Urinary bladder (tissue), 4 donors: Measurements from ENCODE around the gene CEACAM5. TPM values are rescaled to one million over a fixed set of nuclear protein-coding genes. Genes with fewer than 3 reads are reported as not detected.

Source experiments
- DNase-seq: peaks from one replicate; pipeline ENCODE4 v3.0.0-alpha.2; 2015; ENCODE audit errors: extremely low spot score
- H3K27ac ChIP-seq: one replicate; pipeline ENCODE4 v1.5.1; 2013; ENCODE audit warnings: low read depth, mild to moderate bottlenecking, moderate library complexity
- H3K36me3 ChIP-seq: one replicate; pipeline ENCODE4 v1.6.1; 2013; ENCODE audit warnings: mild to moderate bottlenecking, moderate library complexity; ENCODE audit not compliant: insufficient read depth
- H3K4me1 ChIP-seq: one replicate; pipeline ENCODE4 v1.6.1; 2013; ENCODE audit warnings: mild to moderate bottlenecking, moderate library complexity; ENCODE audit not compliant: insufficient read depth
- H3K4me3 ChIP-seq: one replicate; pipeline ENCODE4 v1.5.1; 2013; ENCODE audit warnings: low read depth, low read length
- WGBS: extraction: QIAGEN DNeasy Blood & Tissue Kit; methylation state at CpG from one replicate; pipeline ENCODE4 v1.1.7; 2013; 5-methylcytosine and 5-hydroxymethylcytosine counted together
- polyA plus RNA-seq: library from polyadenylated mRNA; stranded (reverse); fragments of 200-250 nt; gene quantifications from one replicate; pipeline ENCODE4 v1.2.3, GENCODE V29; 2013
- total RNA-seq: library from RNA; depleted of rRNA; stranded (reverse); fragments of >200 nt; gene quantifications from one replicate; pipeline ENCODE4 v1.2.3, GENCODE V29; 2014
- donor health status: healthy with polysubstance abuse.
- donor health status: healthy.

CEACAM5 gene
- total RNA-seq, result not detected
- polyA plus RNA-seq, result not detected

DNA sequence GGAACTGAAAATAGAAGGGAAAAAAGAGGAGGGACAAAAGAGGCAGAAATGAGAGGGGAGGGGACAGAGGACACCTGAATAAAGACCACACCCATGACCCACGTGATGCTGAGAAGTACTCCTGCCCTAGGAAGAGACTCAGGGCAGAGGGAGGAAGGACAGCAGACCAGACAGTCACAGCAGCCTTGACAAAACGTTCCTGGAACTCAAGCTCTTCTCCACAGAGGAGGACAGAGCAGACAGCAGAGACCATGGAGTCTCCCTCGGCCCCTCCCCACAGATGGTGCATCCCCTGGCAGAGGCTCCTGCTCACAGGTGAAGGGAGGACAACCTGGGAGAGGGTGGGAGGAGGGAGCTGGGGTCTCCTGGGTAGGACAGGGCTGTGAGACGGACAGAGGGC, at the start of gene CEACAM5:
Gene CEACAM5 (plus strand): TSS at position 146 of the 400 bp plus-strand sequence. CDS start 106 bp downstream, at position 252.
- H3K36me3 ChIP-seq, result no peaks in the 10 kb centered on the region
- H3K27ac ChIP-seq, result no peak within 1 kb of the TSS
- WGBS, result 41% methylated on average over 4 of the region's 4 CpGs
- H3K4me1 ChIP-seq, result no peaks in the 10 kb centered on the region
- no peak for DNase-seq
- no peak within 1 kb of the TSS for H3K4me3 ChIP-seq

DNA sequence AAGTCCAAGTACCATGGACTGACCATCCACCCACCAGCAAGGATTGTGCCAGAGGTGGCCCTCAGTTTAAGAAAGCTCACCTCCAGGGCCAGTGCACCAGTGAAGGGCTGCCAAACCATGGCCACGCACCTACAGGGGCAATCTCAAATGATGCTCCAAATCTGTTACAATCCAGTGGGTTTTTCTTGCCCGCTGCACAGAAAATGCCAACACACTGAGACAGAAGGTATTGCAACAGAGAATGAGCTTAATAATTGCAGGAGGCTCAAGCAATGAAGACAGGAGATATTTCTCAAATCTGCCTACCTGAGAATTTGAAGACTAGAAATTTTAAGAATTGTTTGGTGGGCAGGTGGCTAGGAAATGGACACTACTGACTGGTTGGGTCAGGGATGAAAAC, 42.4 kb upstream of the CEACAM5 start:
- no peak for DNase-seq
- WGBS, result 70% methylated on average over 2 of the region's 2 CpGs
- no peak overlapping the region for H3K27ac ChIP-seq
- H3K4me3 ChIP-seq, result no peak overlapping the region
- H3K36me3 ChIP-seq, result no peaks in the 10 kb centered on the region
- H3K4me1 ChIP-seq, result no peaks in the 10 kb centered on the region

DNA sequence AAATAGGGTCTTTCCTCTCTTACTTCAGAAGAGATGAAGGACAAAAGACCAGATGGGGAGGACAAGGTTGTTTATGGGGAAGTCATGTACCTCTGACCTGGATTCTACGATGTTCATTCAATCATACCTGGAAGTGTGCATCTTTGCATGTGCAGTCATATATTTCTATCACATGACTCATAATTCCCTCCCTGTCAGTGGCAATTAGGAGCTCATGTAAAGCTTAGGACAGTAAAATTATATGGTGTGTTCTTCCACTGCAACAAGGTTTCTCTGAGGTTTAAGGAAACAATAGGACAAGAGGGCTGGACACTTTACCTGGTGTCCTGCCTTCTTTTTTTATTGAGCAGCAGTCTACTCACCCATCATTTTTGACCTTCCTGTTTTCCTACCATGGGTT, 40.1 kb upstream of the CEACAM5 start:
- no peak for DNase-seq
- H3K4me1 ChIP-seq, result no peaks in the 10 kb centered on the region
- H3K27ac ChIP-seq, result no peak overlapping the region
- 76% methylated on average over 1 of the region's 1 CpG for WGBS
- no peaks in the 10 kb centered on the region for H3K36me3 ChIP-seq
- no peak overlapping the region for H3K4me3 ChIP-seq

DNA sequence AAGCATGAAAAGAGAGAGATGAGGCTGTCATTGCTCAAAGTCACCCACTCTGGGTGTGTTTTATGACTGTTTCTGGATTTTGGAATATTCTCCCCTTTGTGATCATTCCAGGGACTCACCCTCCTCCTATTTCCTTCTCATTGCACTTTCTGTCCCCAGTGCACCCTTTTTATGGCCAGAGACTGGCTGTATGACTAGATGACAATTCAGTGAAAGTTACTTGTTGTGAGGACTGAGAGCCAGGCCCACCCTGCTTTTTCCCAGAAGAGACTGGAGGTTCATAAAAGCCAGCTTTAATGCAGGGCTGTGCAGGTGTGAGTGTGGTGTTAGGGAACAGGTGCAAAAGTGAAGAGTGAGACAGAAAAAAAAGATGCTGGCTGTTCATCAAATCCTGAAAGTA, 37.7 kb upstream of the CEACAM5 start:
- DNase-seq, result no peak
- Histone ChIP-seq H3K27ac (no peak overlapping the region), H3K4me3 (no peak overlapping the region), H3K4me1 (no peaks in the 10 kb centered on the region), H3K36me3 (no peaks in the 10 kb centered on the region)

DNA sequence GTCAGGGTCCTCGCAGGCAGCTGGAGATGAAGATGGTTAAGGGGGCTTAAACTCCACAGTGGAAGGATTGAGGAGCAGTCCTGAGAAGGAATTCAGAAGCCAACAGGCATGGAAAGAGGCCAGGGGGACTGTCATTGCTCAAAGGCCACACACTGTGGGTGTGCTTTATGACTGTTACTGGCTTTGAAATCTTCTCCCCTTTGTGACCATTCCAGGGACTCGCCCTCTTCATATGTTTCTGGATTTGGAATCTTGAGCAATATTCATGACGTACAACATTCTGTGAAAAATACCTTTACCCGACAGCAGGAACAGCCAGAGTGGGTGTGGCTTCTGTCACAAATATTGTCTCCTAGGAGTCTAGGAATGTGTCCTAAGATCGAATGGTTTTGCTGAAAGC, 36.9 kb upstream of the CEACAM5 start:
- Histone ChIP-seq H3K27ac (no peak overlapping the region), H3K36me3 (no peaks in the 10 kb centered on the region), H3K4me3 (no peak overlapping the region), H3K4me1 (no peaks in the 10 kb centered on the region)
- no peak for DNase-seq
- WGBS, result 69% methylated on average over 5 of the region's 5 CpGs

DNA sequence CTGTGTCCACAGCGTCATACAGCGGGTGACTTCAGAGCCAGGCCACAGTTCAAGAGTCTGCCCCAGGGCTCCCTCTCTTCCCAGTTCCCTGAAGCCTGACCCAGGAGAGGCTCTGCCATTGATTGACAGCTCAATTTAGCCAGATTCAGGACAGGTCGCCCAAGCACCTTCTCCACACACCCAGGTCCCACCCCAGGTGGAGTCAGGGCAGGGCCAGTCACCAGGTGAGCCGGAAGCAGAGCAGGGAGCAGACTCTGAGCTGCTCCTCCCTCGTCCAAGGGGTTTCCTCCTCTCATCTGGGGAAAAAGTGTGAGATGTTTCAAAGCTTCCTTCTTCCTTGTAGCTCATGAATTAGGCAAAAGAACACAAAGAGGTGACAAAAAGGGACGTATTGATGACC, 26.0 kb upstream of the CEACAM5 start:
- H3K4me3 ChIP-seq, result no peak overlapping the region
- H3K36me3 ChIP-seq, result no peaks in the 10 kb centered on the region
- no peaks in the 10 kb centered on the region for H3K4me1 ChIP-seq
- no peak overlapping the region for H3K27ac ChIP-seq
- WGBS, result 48% methylated on average over 6 of the region's 6 CpGs
- no peak for DNase-seq

DNA sequence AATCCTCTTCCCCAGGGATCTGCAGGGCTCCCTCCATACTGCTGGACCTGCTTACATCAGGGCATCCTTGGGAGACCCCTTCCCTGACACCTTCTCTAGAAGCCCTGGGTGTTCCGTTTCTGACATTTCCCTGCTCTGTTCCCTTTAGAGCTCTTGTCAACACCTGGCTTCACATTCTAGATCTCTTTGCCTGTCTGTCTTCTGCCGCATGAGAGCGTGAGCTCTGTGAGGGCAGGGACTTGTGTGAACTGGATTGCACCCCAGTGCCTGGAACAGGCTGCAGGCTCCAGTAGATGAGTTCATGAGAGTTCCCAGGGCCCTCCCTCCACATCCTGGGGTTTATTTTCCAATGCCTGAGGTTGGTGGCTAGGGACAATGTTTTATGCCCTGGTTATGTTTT, 21.0 kb upstream of the CEACAM5 start:
- no peak for DNase-seq
- H3K4me3 ChIP-seq, result no peak overlapping the region
- H3K4me1 ChIP-seq, result no peaks in the 10 kb centered on the region
- WGBS, result 85% methylated on average over 3 of the region's 3 CpGs
- no peaks in the 10 kb centered on the region for H3K36me3 ChIP-seq
- H3K27ac ChIP-seq, result no peak overlapping the region

DNA sequence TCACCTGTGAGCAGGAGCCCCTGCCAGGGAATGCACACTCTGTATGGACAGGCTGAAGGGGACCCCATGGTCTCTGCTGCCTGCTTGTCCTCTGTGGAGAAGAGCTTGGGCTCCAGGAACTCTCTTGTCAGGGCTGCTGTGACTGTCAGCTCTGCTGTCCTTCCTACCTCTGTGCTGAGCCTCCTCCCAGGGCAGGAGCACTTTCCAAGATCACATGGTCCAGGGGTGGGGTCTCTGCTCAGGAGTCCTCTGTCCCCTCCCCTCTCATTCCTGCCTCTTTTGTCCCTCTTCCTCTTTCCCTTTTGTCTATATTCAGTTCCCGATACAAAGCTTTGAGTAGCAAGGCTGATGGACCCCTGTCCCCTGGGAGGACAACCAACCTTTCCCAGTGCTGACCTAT, 20.3 kb upstream of the CEACAM5 start, which contains the start of gene CEACAM7:
Gene CEACAM7 (minus strand): TSS at position 173 of the 400 bp plus-strand sequence. CDS start 105 bp downstream, at position 68.
- Histone ChIP-seq H3K27ac (no peak within 1 kb of the TSS), H3K4me1 (no peaks in the 10 kb centered on the region), H3K36me3 (no peaks in the 10 kb centered on the region), H3K4me3 (no peak within 1 kb of the TSS)
- 85% methylated on average over 1 of the region's 1 CpG for WGBS
- no peak for DNase-seq

DNA sequence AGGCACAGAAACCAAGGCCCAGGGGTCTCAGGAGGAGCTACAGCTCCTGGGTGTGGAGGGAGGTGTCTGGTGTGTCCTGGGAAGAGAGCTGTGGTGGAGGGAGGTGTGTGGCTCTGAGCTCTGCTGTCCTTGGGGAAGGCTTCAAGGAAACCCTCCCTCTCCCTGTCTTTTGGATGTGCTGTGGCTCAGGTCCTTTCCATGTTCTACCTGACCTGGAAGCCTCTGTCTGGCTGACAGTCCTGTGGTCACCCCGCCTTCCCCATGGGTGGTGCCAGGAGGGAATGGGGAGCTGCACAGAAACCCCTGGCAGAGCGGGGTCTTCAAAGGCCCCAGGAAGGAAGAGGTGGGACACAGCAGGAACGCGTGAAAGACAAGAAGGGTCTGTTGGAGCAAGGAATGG, 19.7 kb upstream of the CEACAM5 start:
- Histone ChIP-seq H3K4me3 (no peak overlapping the region), H3K36me3 (no peaks in the 10 kb centered on the region), H3K27ac (no peak overlapping the region), H3K4me1 (no peaks in the 10 kb centered on the region)
- 66% methylated on average over 4 of the region's 4 CpGs for WGBS
- DNase-seq, result no peak

DNA sequence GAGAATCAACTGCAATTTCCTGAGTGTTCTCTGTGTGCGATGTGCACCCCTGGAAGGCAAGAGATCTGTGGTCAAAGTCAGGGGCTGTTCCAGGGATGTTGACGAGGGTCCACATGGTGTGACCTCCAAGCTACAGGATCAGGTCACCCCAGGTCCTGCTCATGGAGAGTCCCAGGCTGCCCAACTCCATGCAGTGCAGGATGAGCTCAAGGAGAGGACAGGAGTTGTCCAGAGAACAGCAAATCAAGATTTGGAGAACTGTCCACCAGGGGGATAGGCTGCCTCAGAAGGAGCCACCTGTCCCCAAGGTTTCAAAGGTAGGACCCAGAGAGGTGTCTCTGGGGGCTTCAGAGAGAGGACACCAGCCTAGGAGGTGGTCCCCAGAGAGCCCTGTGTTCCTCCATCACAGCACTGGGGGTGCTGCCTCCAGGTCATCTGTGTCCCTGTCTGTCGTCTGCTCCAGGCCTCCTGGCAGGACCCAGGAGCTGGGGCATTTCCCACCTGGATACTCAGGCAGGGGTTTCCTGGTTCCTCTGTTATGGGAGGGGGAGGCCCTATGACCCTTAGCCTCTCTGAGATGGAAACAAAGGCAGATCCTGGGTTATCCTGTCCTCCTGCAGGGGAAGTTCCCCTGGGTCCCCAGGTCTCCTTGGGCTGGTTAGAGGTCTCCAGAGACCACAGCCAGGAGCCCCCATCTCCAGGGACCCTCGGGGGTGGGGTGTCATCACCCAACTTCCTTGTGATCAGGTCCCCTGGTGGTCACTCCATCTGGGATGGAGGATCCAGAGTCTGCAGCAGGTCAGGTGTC, 18.2 kb upstream of the CEACAM5 start:
- H3K36me3 ChIP-seq, result no peaks in the 10 kb centered on the region
- H3K4me3 ChIP-seq, result no peak overlapping the region
- H3K27ac ChIP-seq, result no peak overlapping the region
- DNase-seq, result no peak
- H3K4me1 ChIP-seq, result no peaks in the 10 kb centered on the region
- 67% methylated on average over 4 of the region's 4 CpGs for WGBS

DNA sequence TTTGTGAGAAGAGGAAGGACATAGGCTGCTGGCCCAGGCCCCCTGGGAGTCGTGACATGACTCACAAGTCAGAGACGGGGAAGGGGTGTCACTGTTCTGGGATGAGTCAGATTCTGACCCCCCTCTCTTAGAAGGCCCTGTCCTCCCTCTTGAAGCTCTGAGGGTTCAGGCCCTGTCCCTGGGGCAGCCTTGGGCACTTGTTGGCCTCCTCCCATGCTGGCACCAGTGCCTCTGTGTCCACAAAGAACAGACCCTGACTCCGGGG, 17.7 kb upstream of the CEACAM5 start:
- DNase-seq, result no peak
- Histone ChIP-seq H3K4me3 (no peak overlapping the region), H3K36me3 (no peaks in the 10 kb centered on the region), H3K27ac (no peak overlapping the region), H3K4me1 (no peaks in the 10 kb centered on the region)
- 79% methylated on average over 3 of the region's 3 CpGs for whole genome bisulfite sequencing

DNA sequence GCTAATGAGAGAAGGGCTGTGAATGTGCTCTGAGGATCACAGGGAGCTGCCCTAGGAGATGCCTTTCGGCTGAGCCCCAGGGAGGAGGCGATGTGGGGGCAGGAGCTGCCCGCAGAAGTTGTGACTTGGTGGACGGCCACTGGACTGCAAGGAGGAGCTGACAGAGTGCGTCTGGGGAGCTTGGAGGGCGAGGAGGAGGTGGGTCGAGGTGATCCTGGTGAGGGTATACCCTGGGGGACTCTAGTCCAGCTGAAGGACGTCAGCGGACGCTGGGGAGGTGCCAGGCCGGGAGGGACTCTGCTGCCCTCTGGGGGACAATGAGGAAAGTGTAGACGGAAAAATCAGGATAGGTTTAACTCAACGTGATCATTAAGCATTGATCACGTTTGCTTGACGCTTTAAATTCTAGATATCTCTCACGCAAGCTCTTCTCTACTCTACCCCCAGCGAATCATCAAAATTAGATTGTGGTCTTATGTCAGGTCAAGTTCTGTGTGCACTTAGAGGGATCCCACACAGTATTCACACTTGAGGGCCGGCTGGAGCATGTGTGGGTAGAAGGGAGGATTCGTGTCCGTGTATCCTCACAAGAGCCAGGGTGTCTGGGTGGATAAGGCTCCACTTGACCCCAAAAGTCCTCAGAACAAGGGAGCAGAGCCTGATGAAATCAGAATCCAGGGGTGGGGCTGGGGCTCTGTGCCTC, 17.0 kb upstream of the CEACAM5 start:
- Histone ChIP-seq H3K36me3 (no peaks in the 10 kb centered on the region), H3K4me1 (no peaks in the 10 kb centered on the region), H3K27ac (no peak overlapping the region), H3K4me3 (no peak overlapping the region)
- 27% methylated on average over 20 of the region's 20 CpGs for WGBS
- DNase-seq, result no peak

DNA sequence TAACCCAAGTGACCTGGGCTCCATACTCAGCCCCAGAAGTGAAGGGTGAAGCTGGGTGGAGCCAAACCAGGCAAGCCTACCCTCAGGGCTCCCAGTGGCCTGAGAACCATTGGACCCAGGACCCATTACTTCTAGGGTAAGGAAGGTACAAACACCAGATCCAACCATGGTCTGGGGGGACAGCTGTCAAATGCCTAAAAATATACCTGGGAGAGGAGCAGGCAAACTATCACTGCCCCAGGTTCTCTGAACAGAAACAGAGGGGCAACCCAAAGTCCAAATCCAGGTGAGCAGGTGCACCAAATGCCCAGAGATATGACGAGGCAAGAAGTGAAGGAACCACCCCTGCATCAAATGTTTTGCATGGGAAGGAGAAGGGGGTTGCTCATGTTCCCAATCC, 14.2 kb upstream of the CEACAM5 start:
- no peak overlapping the region for H3K27ac ChIP-seq
- no peaks in the 10 kb centered on the region for H3K4me1 ChIP-seq
- DNase-seq, result no peak
- 50% methylated on average over 1 of the region's 1 CpG for WGBS
- H3K4me3 ChIP-seq, result no peak overlapping the region
- no peaks in the 10 kb centered on the region for H3K36me3 ChIP-seq

DNA sequence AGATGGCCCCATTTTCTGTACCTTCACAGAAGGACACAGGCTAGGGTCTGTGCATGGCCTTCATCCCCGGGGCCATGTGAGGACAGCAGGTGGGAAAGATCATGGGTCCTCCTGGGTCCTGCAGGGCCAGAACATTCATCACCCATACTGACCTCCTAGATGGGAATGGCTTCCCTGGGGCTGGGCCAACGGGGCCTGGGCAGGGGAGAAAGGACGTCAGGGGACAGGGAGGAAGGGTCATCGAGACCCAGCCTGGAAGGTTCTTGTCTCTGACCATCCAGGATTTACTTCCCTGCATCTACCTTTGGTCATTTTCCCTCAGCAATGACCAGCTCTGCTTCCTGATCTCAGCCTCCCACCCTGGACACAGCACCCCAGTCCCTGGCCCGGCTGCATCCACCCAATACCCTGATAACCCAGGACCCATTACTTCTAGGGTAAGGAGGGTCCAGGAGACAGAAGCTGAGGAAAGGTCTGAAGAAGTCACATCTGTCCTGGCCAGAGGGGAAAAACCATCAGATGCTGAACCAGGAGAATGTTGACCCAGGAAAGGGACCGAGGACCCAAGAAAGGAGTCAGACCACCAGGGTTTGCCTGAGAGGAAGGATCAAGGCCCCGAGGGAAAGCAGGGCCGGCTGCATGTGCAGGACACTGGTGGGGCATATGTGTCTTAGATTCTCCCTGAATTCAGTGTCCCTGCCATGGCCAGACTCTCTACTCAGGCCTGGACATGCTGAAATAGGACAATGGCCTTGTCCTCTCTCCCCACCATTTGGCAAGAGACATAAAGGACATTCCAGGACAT, 13.4 kb upstream of the CEACAM5 start:
- no peaks in the 10 kb centered on the region for H3K36me3 ChIP-seq
- DNase-seq, result no peak

More for the DNA sequence above, 13.4 kb upstream of the CEACAM5 start:
- no peak overlapping the region for H3K27ac ChIP-seq
- no peak overlapping the region for H3K4me3 ChIP-seq
- 67% methylated on average over 8 of the region's 8 CpGs for WGBS
- H3K4me1 ChIP-seq, result no peaks in the 10 kb centered on the region
